GM12892 (cell line): Measurements from ENCODE around the gene WWC2.

Experiments used
- DNase-seq: peaks from one replicate; pipeline ENCODE4 v3.0.0; 2011; ENCODE audit not compliant: insufficient read length
- FAIRE-seq: peaks from 2 replicates; lab custom pipeline; 2011; peaks lifted over from hg19 to GRCh38; lab: Jason Lieb, UNC
- POLR2A ChIP-seq: IDR thresholded peaks from 2 replicates; pipeline ENCODE4 v1.6.1; 2011; ENCODE audit warnings: low read depth, low read length, control low read depth
- POLR2AphosphoS5 ChIP-seq: IDR thresholded peaks from 2 replicates; pipeline ENCODE4 v1.6.1; 2011; ENCODE audit warnings: low read depth, low read length, control low read depth
- TAF1 ChIP-seq: IDR thresholded peaks from 2 replicates; pipeline ENCODE4 v1.6.1; 2011; ENCODE audit warnings: low read depth, mild to moderate bottlenecking, control low read depth, low read length, borderline replicate concordance

WWC2 gene

GRCh38 chr4:183082053-183082452, 17.0 kb upstream of the WWC2 start:
- FAIRE-seq (no peak), DNase-seq (no peak)
- TF ChIP-seq POLR2AphosphoS5: no peak
- no peak for TF ChIP-seq POLR2A
- no peak for TF ChIP-seq TAF1

- DNase-seq: no peak
- no peak for FAIRE-seq
These were observed 4.5 kb upstream of the WWC2 start for GRCh38 chr4:183094393-183095198.

GRCh38 chr4:183095199-183095512, 3.9 kb upstream of the WWC2 start:
- no peak for TF ChIP-seq POLR2A
- FAIRE-seq (no peak), DNase-seq (no peak)

More at GRCh38 chr4:183094393-183095198, 4.5 kb upstream of the WWC2 start:
- no peak for TF ChIP-seq TAF1
- TF ChIP-seq POLR2A: no peak
- TF ChIP-seq POLR2AphosphoS5: no peak

GRCh38 chr4:183096276-183096965, 2.6 kb upstream of the WWC2 start:
- DNase-seq (no peak), FAIRE-seq (no peak)
- no peak for TF ChIP-seq TAF1
- TF ChIP-seq POLR2AphosphoS5: no peak
- no peak for TF ChIP-seq POLR2A

GRCh38 chr4:183097231-183098018, 1.6 kb upstream of the WWC2 start:
- DNase-seq (no peak), FAIRE-seq (no peak)
- no peak for TF ChIP-seq POLR2A
- no peak for TF ChIP-seq TAF1
- TF ChIP-seq POLR2AphosphoS5: no peak

- FAIRE-seq (no peak), DNase-seq (peak; percentile 11)
- no peak for TF ChIP-seq POLR2A
- no peak for TF ChIP-seq POLR2AphosphoS5
- no peak for TF ChIP-seq TAF1
These were observed 886 bp upstream of the WWC2 start for GRCh38 chr4:183098019-183098722.

GRCh38 chr4:183099537-183100297, 660 bp downstream of the WWC2 start:
- TF ChIP-seq TAF1 (no peak), POLR2A (no peak), POLR2AphosphoS5 (no peak)

GRCh38 chr4:183100298-183100599, 1.2 kb downstream of the WWC2 start:
- TF ChIP-seq POLR2AphosphoS5 (no peak), POLR2A (no peak), TAF1 (no peak)
- FAIRE-seq: no peak
- DNase-seq: no peak

More at GRCh38 chr4:183099537-183100297, 660 bp downstream of the WWC2 start:
- DNase-seq: peak; percentile 11
- no peak for FAIRE-seq

- DNase-seq (no peak), FAIRE-seq (no peak)
- no peak for TF ChIP-seq TAF1
These were observed 1.8 kb downstream of the WWC2 start for GRCh38 chr4:183100827-183101226.

GRCh38 chr4:183101956-183102480, 3.0 kb downstream of the WWC2 start:
- DNase-seq (no peak), FAIRE-seq (no peak)
- TF ChIP-seq POLR2AphosphoS5: no peak
- TF ChIP-seq POLR2A: no peak
- no peak for TF ChIP-seq TAF1
